ENCODE measurements around the gene ORC5.

DNA sequence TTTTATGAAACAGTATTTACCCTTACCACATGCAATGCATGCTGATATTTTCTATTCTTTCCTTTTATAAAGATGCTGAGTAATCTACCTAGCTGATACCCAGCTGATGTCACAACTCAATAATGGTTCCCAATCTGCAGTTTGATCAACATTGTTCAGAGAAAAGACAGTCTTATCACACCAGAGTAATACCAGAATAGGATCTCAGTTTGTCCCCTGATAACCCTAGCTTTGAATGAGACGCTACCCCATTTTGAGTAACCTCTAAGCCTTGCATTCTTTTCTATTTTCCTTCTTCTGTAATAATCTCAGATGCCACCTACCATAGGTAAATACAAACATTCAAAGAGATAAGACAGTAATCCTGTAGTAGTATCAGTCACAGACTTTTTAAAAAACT, 118.8 kb downstream of the ORC5 start:
- TF ChIP-seq YY1 (IDR thresholded peaks at IDR 0.05; ENCODE audit: low read depth, low read length) (no peak), BHLHE40 (IDR thresholded peaks at IDR 0.05; ENCODE audit: borderline replicate concordance in 1 of 2, low read depth in 2 of 2, low read length in 1 of 2) (no peak), EZH2 (IDR thresholded peaks at IDR 0.05; ENCODE audit: borderline replicate concordance, control insufficient read depth, low read depth, low read length) (no peak), LARP7 (IDR thresholded peaks at IDR 0.05) (no peak), TAF1 (IDR thresholded peaks at IDR 0.05; ENCODE audit: borderline replicate concordance, low read depth, low read length) (no peak), TBL1XR1 (IDR thresholded peaks at IDR 0.05; ENCODE audit: low read depth, low read length) (no peak), SP1 (IDR thresholded peaks at IDR 0.05; ENCODE audit: low read depth, low read length) (no peak)
- TF ChIP-seq, protein P1, sequence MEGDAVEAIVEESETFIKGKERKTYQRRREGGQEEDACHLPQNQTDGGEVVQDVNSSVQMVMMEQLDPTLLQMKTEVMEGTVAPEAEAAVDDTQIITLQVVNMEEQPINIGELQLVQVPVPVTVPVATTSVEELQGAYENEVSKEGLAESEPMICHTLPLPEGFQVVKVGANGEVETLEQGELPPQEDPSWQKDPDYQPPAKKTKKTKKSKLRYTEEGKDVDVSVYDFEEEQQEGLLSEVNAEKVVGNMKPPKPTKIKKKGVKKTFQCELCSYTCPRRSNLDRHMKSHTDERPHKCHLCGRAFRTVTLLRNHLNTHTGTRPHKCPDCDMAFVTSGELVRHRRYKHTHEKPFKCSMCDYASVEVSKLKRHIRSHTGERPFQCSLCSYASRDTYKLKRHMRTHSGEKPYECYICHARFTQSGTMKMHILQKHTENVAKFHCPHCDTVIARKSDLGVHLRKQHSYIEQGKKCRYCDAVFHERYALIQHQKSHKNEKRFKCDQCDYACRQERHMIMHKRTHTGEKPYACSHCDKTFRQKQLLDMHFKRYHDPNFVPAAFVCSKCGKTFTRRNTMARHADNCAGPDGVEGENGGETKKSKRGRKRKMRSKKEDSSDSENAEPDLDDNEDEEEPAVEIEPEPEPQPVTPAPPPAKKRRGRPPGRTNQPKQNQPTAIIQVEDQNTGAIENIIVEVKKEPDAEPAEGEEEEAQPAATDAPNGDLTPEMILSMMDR (IDR thresholded peaks at IDR 0.05 in 2 of 3, conservative IDR thresholded peaks at IDR 0.05 in 1 of 3; ENCODE audit: control insufficient read depth in 2 of 3, extremely low read depth in 1 of 3, insufficient read depth in 1 of 3, low read depth in 3 of 3, low read length in 3 of 3) = no peak
